ENCODE data around the gene NRSN2.

Gene NRSN2

GRCh38 chr20:397432-398237, 50.7 kb downstream of the NRSN2 start:
- no peak for DNase-seq

DNA sequence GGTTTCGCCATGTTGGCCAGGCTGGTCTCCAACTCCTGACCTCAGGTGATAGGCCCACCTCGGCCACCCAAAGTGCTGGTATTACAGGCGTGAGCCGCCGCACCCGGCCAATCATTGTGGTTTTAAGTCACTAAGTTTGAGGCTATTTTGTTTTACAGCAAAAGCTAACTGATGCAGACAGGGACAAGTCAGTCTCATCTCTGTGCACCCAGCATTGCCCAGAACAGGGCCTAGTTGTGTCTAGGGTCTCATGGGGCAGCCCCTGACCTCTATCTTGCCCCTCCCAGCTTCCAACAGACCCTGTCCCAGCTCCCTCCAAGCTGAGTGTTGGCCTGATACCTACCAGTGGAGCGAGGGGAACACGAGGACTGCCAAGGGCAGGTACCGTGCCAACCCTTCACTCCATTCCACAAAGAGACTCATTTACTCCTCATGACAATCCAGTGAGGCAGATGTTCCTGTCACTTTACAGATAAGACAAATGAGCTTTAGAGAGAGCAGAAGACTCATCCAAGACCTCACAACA, 52.3 kb downstream of the NRSN2 start:
- DNase-seq: no peak

DNA sequence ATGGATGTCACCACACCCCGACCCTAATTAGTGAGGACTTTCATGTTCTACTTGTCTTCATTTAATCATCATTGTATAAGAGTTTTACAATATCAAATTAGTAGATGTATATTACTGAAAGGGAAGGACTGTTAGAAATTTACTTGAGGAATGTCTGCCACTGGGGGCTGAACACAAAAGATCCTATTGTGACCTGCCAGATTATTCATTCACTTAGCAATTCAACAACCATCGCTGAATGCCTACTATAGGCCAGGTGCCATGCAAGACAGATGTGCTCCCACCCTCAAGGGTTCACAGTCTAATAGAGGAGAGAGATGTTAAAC, 53.2 kb downstream of the NRSN2 start:
- DNase-seq: no peak

DNA sequence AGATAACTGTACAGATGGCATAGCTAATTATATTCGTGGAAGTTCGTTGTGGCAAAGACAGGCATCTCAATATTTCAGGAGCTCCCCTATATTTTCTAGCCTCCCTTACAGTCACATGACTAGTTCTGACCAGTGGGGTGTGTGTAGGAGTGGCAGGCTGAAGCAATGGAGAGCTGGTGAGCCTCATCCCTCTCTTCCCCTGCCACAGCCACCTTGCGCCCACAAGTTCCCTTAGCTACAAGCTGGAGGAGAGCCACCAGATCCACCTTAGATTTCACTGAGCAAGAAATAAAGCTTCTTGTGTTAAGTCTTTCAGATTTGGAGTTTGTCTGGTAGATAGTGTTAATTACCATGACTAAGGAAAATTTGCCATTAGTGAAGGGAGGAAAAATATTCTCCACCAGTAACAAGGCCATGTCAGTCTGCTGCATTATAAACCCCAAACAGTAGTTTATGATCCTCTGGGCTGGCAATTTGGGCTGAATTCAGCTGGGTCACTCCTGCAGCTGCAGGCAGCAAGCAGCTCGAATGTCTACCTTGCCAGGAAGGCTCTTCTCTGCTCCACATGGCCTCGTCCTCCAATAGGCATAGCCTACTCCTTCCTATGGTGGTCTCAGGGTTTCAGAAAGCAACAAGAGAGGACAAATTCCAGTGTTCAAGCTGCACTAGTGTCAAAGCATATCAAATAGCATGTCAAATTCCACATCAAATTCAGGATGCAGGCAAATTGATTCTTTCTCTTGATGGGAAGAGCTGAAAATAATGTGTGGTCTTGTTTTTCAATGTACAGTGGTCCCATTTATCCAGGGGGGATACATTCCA, 53.8 kb downstream of the NRSN2 start:
- no peak for DNase-seq

GRCh38 chr20:401682-402495, 55.0 kb downstream of the NRSN2 start:
- peak in 1 of 5 donors; percentile 62 for DNase-seq

GRCh38 chr20:402496-402885, 55.6 kb downstream of the NRSN2 start:
- no peak for DNase-seq

DNA sequence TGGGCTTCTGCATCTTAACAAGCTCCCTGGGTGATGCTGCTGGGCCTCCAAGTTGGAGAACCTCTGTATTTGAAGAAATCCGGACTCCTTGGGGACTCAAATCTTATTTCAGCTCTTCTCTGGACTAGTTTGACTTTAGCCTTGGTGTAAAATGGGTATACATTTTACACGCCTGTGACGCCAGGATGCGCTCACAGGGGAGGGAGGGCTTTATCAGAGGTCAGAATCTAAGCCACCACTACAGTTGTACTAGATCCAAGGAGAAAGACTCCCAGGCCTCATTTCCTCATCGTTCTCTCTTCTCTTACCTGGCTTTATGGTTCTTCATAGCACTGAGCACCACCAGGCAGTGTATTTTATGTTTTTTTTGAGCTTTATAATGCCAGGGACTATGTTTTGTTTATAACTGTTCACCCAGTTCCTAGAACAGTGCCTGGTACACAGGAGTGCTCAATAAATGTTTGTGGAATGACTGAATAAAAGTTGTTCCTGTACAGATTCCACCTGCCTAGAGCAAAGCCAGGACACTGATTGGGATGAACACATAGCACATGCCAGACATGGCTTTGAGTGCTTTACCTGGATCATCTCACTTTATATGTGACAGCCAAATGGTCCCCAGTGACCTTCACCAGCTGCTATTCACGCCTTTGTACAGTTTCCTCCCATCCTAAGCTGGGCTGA, 56.1 kb downstream of the NRSN2 start:
- no peak for DNase-seq

- no peak for DNase-seq
Observed at GRCh38 chr20:403582-403957, 56.7 kb downstream of the NRSN2 start.

GRCh38 chr20:404088-404487, 57.2 kb downstream of the NRSN2 start:
- DNase-seq: no peak

All from T-helper 1 cell (primary cell).